ENCODE data around the gene FSTL3. TPM values are rescaled to one million over a fixed set of nuclear protein-coding genes. Genes with fewer than 3 reads are reported as not detected.

Gene FSTL3
- polyA plus RNA-seq, 1 of the 3 experiments (the other 2 are of a cell fraction) = 64.4 TPM

- 90% methylated on average over 11 of the region's 14 CpGs for WGBS (ENCODE audit: low lambda C conversion rate)
- Histone ChIP-seq H3K27ac (ENCODE audit: low read depth in 2 of 2, low read length in 1 of 2) (no peak overlapping the region), H3K36me3 (replicated peaks in 1 of 2; ENCODE audit: control insufficient read depth in 1 of 2, insufficient read depth in 2 of 2, low read length in 1 of 2) (no peaks in the 10 kb centered on the region), H3K9ac (no peak overlapping the region), H2AFZ (ENCODE audit: low read depth) (no peak overlapping the region), H3K4me3 (ENCODE audit: low read depth in 2 of 2, low read length in 1 of 2) (no peak overlapping the region), H3F3A (replicated peaks; ENCODE audit: insufficient read depth) (peaks cover 6% of the 10 kb centered on the region), H3K9me2 (no peaks in the 10 kb centered on the region), H3K4me2 (no peak overlapping the region), H4K20me1 (ENCODE audit: insufficient read depth) (no peaks in the 10 kb centered on the region), H3K4me1 (ENCODE audit: control insufficient read depth in 1 of 2, insufficient read depth in 2 of 2, low read depth in 1 of 2, low read length in 1 of 2) (no peaks in the 10 kb centered on the region), H3K27me3 (ENCODE audit: insufficient read depth) (no peaks in the 10 kb centered on the region), H3K79me2 (ENCODE audit: insufficient read depth) (no peaks in the 10 kb centered on the region), H3K9me3 (no peaks in the 10 kb centered on the region)
- no peak for TF ChIP-seq TCF12 (IDR thresholded peaks at IDR 0.05)
- TF ChIP-seq FOSL2 (IDR thresholded peaks at IDR 0.05; ENCODE audit: borderline replicate concordance, low read depth) = no peak
- TF ChIP-seq TEAD4 (IDR thresholded peaks at IDR 0.05; ENCODE audit: borderline replicate concordance, insufficient read depth) = no peak
- TF ChIP-seq USF1 (IDR thresholded peaks at IDR 0.05; ENCODE audit: borderline replicate concordance, low read depth) = no peak
- no peak for TF ChIP-seq GATA2 (CRISPR knock-in tag; IDR thresholded peaks at IDR 0.05)
- no peak for TF ChIP-seq RCOR1 (IDR thresholded peaks at IDR 0.05; ENCODE audit: low read length)
- no peak for TF ChIP-seq PBX3 (IDR thresholded peaks at IDR 0.05)
- TF ChIP-seq, protein P1, sequence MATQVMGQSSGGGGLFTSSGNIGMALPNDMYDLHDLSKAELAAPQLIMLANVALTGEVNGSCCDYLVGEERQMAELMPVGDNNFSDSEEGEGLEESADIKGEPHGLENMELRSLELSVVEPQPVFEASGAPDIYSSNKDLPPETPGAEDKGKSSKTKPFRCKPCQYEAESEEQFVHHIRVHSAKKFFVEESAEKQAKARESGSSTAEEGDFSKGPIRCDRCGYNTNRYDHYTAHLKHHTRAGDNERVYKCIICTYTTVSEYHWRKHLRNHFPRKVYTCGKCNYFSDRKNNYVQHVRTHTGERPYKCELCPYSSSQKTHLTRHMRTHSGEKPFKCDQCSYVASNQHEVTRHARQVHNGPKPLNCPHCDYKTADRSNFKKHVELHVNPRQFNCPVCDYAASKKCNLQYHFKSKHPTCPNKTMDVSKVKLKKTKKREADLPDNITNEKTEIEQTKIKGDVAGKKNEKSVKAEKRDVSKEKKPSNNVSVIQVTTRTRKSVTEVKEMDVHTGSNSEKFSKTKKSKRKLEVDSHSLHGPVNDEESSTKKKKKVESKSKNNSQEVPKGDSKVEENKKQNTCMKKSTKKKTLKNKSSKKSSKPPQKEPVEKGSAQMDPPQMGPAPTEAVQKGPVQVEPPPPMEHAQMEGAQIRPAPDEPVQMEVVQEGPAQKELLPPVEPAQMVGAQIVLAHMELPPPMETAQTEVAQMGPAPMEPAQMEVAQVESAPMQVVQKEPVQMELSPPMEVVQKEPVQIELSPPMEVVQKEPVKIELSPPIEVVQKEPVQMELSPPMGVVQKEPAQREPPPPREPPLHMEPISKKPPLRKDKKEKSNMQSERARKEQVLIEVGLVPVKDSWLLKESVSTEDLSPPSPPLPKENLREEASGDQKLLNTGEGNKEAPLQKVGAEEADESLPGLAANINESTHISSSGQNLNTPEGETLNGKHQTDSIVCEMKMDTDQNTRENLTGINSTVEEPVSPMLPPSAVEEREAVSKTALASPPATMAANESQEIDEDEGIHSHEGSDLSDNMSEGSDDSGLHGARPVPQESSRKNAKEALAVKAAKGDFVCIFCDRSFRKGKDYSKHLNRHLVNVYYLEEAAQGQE (IDR thresholded peaks at IDR 0.05; ENCODE audit: low read depth, low read length) = no peak
- no peak for TF ChIP-seq YY1 (IDR thresholded peaks at IDR 0.05; ENCODE audit: low read depth)
- TF ChIP-seq RAD21 (IDR thresholded peaks at IDR 0.05; ENCODE audit: low read length) = no peak
- TF ChIP-seq MEF2A (IDR thresholded peaks at IDR 0.05; ENCODE audit: borderline replicate concordance, low read depth) = no peak
- TF ChIP-seq, protein P2, sequence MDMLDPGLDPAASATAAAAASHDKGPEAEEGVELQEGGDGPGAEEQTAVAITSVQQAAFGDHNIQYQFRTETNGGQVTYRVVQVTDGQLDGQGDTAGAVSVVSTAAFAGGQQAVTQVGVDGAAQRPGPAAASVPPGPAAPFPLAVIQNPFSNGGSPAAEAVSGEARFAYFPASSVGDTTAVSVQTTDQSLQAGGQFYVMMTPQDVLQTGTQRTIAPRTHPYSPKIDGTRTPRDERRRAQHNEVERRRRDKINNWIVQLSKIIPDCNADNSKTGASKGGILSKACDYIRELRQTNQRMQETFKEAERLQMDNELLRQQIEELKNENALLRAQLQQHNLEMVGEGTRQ (IDR thresholded peaks at IDR 0.05; ENCODE audit: borderline replicate concordance, low read depth, low read length) = no peak
- TF ChIP-seq NRF1 (IDR thresholded peaks at IDR 0.05; ENCODE audit: low read depth, low read length) = no peak
- no peak for TF ChIP-seq RFX5 (IDR thresholded peaks at IDR 0.05; ENCODE audit: low read length)
- TF ChIP-seq IRF3 (IDR thresholded peaks at IDR 0.05; ENCODE audit: low read depth, low read length) = no peak
- TF ChIP-seq EP300 (IDR thresholded peaks at IDR 0.05; ENCODE audit: borderline replicate concordance in 1 of 2, low read depth in 1 of 2, low read length in 1 of 2) = no peak
- no peak for TF ChIP-seq ELF1 (IDR thresholded peaks at IDR 0.05)
- no peak for TF ChIP-seq MXI1 (IDR thresholded peaks at IDR 0.05; ENCODE audit: low read depth, low read length)
- no peak for TF ChIP-seq FOXJ3 (CRISPR knock-in tag; IDR thresholded peaks at IDR 0.05)
- CTCF ChIA-PET = interaction anchor here (0.6 to 2.9 kb wide), 3 partner anchors 9 to 22 kb away, joined by 3 to 12 read pairs (median 3); partner anchors contain the start of gene PALM
- no peak for DNase-seq
- POLR2A ChIA-PET = no interaction called here
These were observed 53.9 kb downstream of the FSTL3 start for GRCh38 chr19:729965-730668.
